Endothelial cell of umbilical vein (primary cell): ENCODE measurements around the gene PDE1C. TPM values are rescaled to one million over a fixed set of nuclear protein-coding genes. Genes with fewer than 3 reads are reported as not detected.

Source experiments
- BruUV-seq: library from RNA; stranded (reverse); fragments of 400-500 nt; replicated peaks from 2 replicates; lab custom pipeline; 2021; lab: Mats Ljungman, UMichigan
- CTCF ChIA-PET: fragments of 300-600, 350-600 bp; sonication (Branson Sonifier 250); formaldehyde crosslinking; loops from one replicate; lab custom pipeline; 2021; ENCODE audit warnings: antibody characterized with exemption, inconsistent platforms; lab: Charles Lee
- POLR2A ChIA-PET: fragments of 300-600, 350-600 bp; sonication (Branson Sonifier 250); formaldehyde crosslinking; loops from one replicate; lab custom pipeline; 2021; ENCODE audit warnings: antibody characterized with exemption, inconsistent platforms; lab: Charles Lee
- DNase-seq: peaks from one replicate; pipeline ENCODE4 v3.0.0-alpha.2; 2011; ENCODE audit warnings: low read depth, low spot score
- FAIRE-seq: peaks from 2 replicates; lab custom pipeline; 2011; peaks lifted over from hg19 to GRCh38; lab: Jason Lieb, UNC
- H2AFZ ChIP-seq: 2 replicates; pipeline ENCODE4 v1.6.0; 2012; ENCODE audit warnings: low read depth, low read length, control low read depth, inconsistent platforms
- H3K27ac ChIP-seq: 2 replicates; pipeline ENCODE4 v1.5.1; 2011; ENCODE audit warnings: low read depth, mild to moderate bottlenecking, control low read depth, low read length, moderate library complexity; ENCODE audit not compliant: insufficient read depth
- H3K27me3 ChIP-seq, 2 experiments: 2 replicates each; pipeline versions ENCODE4 v1.6.0 to v1.6.1; 2011; ENCODE audit warnings: low read length in 2 of 2, mixed read lengths in 1 of 2; ENCODE audit not compliant: control insufficient read depth in 2 of 2, insufficient read depth in 2 of 2
- H3K36me3 ChIP-seq, 2 experiments: 2 replicates in 1 of 2; 3 replicates in 1 of 2; pipeline ENCODE4 v1.5.1; 2011; ENCODE audit warnings: low read length in 2 of 2, mild to moderate bottlenecking in 1 of 2, moderate library complexity in 1 of 2; ENCODE audit not compliant: control insufficient read depth in 2 of 2, insufficient read depth in 2 of 2; ENCODE audit errors: extremely low read depth in 1 of 2
- H3K4me1 ChIP-seq: 3 replicates; pipeline ENCODE4 v1.5.1; 2011; ENCODE audit warnings: mild to moderate bottlenecking, low read length; ENCODE audit not compliant: control insufficient read depth, insufficient read depth; ENCODE audit errors: extremely low read depth
- H3K4me2 ChIP-seq: 2 replicates; pipeline ENCODE4 v1.6.1; 2011; ENCODE audit warnings: low read length, control low read depth, mixed read lengths; ENCODE audit not compliant: insufficient read depth
- H3K4me3 ChIP-seq, 3 experiments: fragments of 200-600 bp in 1 of 3; sonication (generic), shearing (Covaris generic) in 1 of 3; replicated peaks in 1 of 3; 2 replicates each; pipeline ENCODE4 v1.5.1; 2011 to 2016; ENCODE audit warnings: control low read depth in 3 of 3, low read length in 3 of 3, mild to moderate bottlenecking in 2 of 3, inconsistent platforms in 1 of 3, low read depth in 1 of 3, moderate library complexity in 1 of 3; ENCODE audit not compliant: insufficient read depth in 1 of 3
- H3K79me2 ChIP-seq: 2 replicates; pipeline ENCODE4 v1.6.0; 2012; ENCODE audit warnings: low read length, inconsistent platforms; ENCODE audit not compliant: control insufficient read depth, insufficient read depth
- H3K9ac ChIP-seq: replicated peaks from 2 replicates; pipeline ENCODE3; 2011; ENCODE audit warnings: low read length, control low read depth; ENCODE audit not compliant: insufficient read depth; ENCODE audit errors: extremely low read depth
- H3K9me1 ChIP-seq: replicated peaks from 3 replicates; pipeline ENCODE4 v1.6.0; 2011; ENCODE audit warnings: mild to moderate bottlenecking, low read length; ENCODE audit not compliant: control insufficient read depth, insufficient read depth; ENCODE audit errors: extremely low read depth
- H3K9me3 ChIP-seq: replicated peaks from 2 replicates; pipeline ENCODE4 v1.5.1; 2012; ENCODE audit warnings: low read length, inconsistent platforms; ENCODE audit not compliant: control insufficient read depth, insufficient read depth
- H4K20me1 ChIP-seq: replicated peaks from 2 replicates; pipeline ENCODE3; 2011; ENCODE audit warnings: mild to moderate bottlenecking, low read length; ENCODE audit not compliant: control insufficient read depth, insufficient read depth; ENCODE audit errors: extremely low read depth
- EZH2 ChIP-seq: IDR thresholded peaks from 2 replicates; pipeline ENCODE4 v1.6.1; 2012; ENCODE audit warnings: borderline replicate concordance, low read depth, mild to moderate bottlenecking, moderate library complexity, low read length, inconsistent platforms; ENCODE audit not compliant: severe bottlenecking
- FOS ChIP-seq: IDR thresholded peaks from 2 replicates; pipeline ENCODE4 v1.6.1; 2011; ENCODE audit warnings: mild to moderate bottlenecking, low read length, moderate library complexity, borderline replicate concordance; ENCODE audit not compliant: insufficient read depth
- GATA2 ChIP-seq: IDR thresholded peaks from 2 replicates; pipeline ENCODE4 v1.7.0; 2011; ENCODE audit warnings: low read depth, mild to moderate bottlenecking, moderate library complexity, mixed read lengths, low read length; ENCODE audit not compliant: insufficient read length, insufficient read depth
- JUN ChIP-seq: IDR thresholded peaks from 2 replicates; pipeline ENCODE4 v1.6.1; 2011; ENCODE audit warnings: borderline replicate concordance, low read depth; ENCODE audit not compliant: insufficient read length, insufficient read depth
- MYC ChIP-seq: IDR thresholded peaks from one replicate; pipeline ENCODE4 v1.6.1; 2011; ENCODE audit warnings: mild to moderate bottlenecking, low read depth, low read length
- POLR2A ChIP-seq: IDR thresholded peaks from 2 replicates; pipeline ENCODE4 v1.6.1; 2012; ENCODE audit warnings: low read depth, mild to moderate bottlenecking, control low read depth, low read length
- POLR2AphosphoS5 ChIP-seq: IDR thresholded peaks from 2 replicates; pipeline ENCODE4 v1.6.1; 2012; ENCODE audit warnings: low read depth, mild to moderate bottlenecking, control low read depth, low read length, moderate library complexity; ENCODE audit not compliant: insufficient read depth
- dilution Hi-C: fragments of 300-500 bp; cut with MboI; formaldehyde crosslinking; loops from one replicate; pipeline ENCODE4 v1.15.0; 2019; ENCODE audit warnings: low sequenced_read_pairs; ENCODE audit not compliant: extremely low pct_ligation_motif_present
- intact Hi-C: fragments of 100-400 bp; cut with micrococcal nuclease; formaldehyde crosslinking; loops from one replicate; pipeline ENCODE4 v1.10.0; 2022
- polyA plus RNA-seq, 4 experiments: library from polyadenylated mRNA; depleted of rRNA in 3 of 4; stranded (reverse) in 3 of 4; unstranded in 1 of 4; fragments of >200 nt; gene quantifications; 2 replicates each; pipeline versions ENCODE4 v1.2.1 to v1.2.3, GENCODE V29; 2011 to 2012; ENCODE audit warnings: missing spikeins in 1 of 4
- total RNA-seq: library from RNA; stranded (reverse); gene quantifications from 2 replicates; pipeline ENCODE4 v1.2.3, GENCODE V29; 2021
- TF ChIP-seq, protein P1 (sequence below), 2 donors: IDR thresholded peaks; 1 replicate in 1 of 2; 2 replicates in 1 of 2; pipeline ENCODE4 v1.5.1; 2011; ENCODE audit warnings: low read length in 2 of 2, mild to moderate bottlenecking in 2 of 2, moderate library complexity in 2 of 2, control low read depth in 1 of 2, inconsistent platforms in 1 of 2, low read depth in 1 of 2; ENCODE audit not compliant: insufficient read depth in 1 of 2; ENCODE audit errors: extremely low read depth in 1 of 2
- TF ChIP-seq, protein P2 (sequence below): IDR thresholded peaks from 2 replicates; pipeline ENCODE4 v1.6.1; 2011; ENCODE audit not compliant: insufficient read depth, insufficient read length

Gene PDE1C
- total and polyA plus RNA-seq, 2 donors (not counting 3 experiments of a cell fraction or from before 2014, with no cell fraction given): 0.90 to 3.1 TPM

DNA sequence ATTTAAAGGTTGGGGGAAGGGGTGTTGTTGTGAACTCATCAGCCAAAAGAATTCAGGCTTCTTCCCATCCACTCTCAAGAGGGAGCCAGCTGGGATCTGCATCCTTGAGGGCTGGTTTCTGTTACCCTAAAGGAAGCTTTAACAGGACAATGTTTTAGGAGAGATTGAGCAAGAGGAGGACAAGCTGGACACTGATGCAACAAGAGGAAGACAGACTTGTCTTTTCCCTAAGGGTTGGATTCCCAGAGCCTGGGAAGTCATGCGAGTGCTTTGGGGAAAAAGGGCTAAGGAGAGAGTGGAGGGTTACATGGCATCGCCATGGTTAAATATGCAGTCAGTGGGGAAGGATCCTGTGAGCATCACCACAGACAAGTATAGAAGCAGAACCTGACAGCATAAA is 47.6 kb upstream of the PDE1C start:
- no peak overlapping the region for H3K4me3 ChIP-seq
- H3K36me3 ChIP-seq: no peaks in the 10 kb centered on the region
- CTCF ChIA-PET: no interaction called here
- H3K27ac ChIP-seq: no peak overlapping the region
- intact Hi-C loops: no loop called here
- H3K4me2 ChIP-seq: no peak overlapping the region
- dilution Hi-C loops: no loop called here
- H3K9ac ChIP-seq: no peak overlapping the region
- no peaks in the 10 kb centered on the region for H3K27me3 ChIP-seq
- no peaks in the 10 kb centered on the region for H4K20me1 ChIP-seq
- H3K9me3 ChIP-seq: no peaks in the 10 kb centered on the region
- no peak overlapping the region for H2AFZ ChIP-seq
- no peak for FAIRE-seq
- TF ChIP-seq, protein P1, sequence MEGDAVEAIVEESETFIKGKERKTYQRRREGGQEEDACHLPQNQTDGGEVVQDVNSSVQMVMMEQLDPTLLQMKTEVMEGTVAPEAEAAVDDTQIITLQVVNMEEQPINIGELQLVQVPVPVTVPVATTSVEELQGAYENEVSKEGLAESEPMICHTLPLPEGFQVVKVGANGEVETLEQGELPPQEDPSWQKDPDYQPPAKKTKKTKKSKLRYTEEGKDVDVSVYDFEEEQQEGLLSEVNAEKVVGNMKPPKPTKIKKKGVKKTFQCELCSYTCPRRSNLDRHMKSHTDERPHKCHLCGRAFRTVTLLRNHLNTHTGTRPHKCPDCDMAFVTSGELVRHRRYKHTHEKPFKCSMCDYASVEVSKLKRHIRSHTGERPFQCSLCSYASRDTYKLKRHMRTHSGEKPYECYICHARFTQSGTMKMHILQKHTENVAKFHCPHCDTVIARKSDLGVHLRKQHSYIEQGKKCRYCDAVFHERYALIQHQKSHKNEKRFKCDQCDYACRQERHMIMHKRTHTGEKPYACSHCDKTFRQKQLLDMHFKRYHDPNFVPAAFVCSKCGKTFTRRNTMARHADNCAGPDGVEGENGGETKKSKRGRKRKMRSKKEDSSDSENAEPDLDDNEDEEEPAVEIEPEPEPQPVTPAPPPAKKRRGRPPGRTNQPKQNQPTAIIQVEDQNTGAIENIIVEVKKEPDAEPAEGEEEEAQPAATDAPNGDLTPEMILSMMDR (IDR thresholded peaks at IDR 0.05; ENCODE audit: extremely low read depth in 1 of 2, insufficient read depth in 1 of 2, low read depth in 1 of 2, low read length in 2 of 2): no peak
- H3K79me2 ChIP-seq: no peaks in the 10 kb centered on the region
- no peaks in the 10 kb centered on the region for H3K9me1 ChIP-seq
- no TSS peak for BruUV-seq
- POLR2A ChIA-PET: no interaction called here
- DNase-seq: no peak
- H3K4me1 ChIP-seq: no peaks in the 10 kb centered on the region

DNA sequence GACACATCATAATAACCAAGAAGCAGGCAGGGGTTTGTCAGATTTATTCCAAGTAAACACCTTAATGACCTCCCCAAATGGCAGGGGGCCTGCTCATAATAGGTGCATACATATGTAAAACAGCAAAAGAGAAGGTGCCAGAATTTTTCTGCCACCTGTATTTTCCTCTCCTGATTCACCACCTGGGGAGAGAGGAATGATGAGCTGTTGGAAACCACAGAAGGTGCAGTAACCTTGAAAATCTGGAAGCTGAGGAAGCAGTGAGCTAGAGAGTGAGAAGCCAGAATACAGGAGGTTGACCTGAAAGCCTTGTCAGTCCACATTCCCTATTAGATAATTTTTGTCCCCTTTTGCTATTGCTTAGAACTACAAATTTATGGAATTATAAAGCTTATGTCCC is 46.2 kb upstream of the PDE1C start:
- BruUV-seq: no TSS peak
- intact Hi-C loops: no loop called here
- no peaks in the 10 kb centered on the region for H3K9me1 ChIP-seq

More for the DNA sequence above, 46.2 kb upstream of the PDE1C start:
- dilution Hi-C loops: no loop called here
- H4K20me1 ChIP-seq: no peaks in the 10 kb centered on the region
- H3K27ac ChIP-seq: no peak overlapping the region
- H3K4me2 ChIP-seq: no peak overlapping the region
- no peak overlapping the region for H2AFZ ChIP-seq
- H3K79me2 ChIP-seq: no peaks in the 10 kb centered on the region
- no peaks in the 10 kb centered on the region for H3K27me3 ChIP-seq
- TF ChIP-seq POLR2AphosphoS5: no peak
- TF ChIP-seq POLR2A: no peak
- TF ChIP-seq EZH2: no peak
- TF ChIP-seq JUN: no peak
- TF ChIP-seq, protein P1 (IDR thresholded peaks at IDR 0.05; ENCODE audit: extremely low read depth in 1 of 2, insufficient read depth in 1 of 2, low read depth in 1 of 2, low read length in 2 of 2): no peak
- no peak for TF ChIP-seq MYC
- TF ChIP-seq GATA2: no peak
- TF ChIP-seq FOS: no peak
- TF ChIP-seq, protein P2, sequence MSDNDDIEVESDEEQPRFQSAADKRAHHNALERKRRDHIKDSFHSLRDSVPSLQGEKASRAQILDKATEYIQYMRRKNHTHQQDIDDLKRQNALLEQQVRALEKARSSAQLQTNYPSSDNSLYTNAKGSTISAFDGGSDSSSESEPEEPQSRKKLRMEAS: no peak
- no peak overlapping the region for H3K4me3 ChIP-seq
- DNase-seq (no peak), FAIRE-seq (no peak)
- no peaks in the 10 kb centered on the region for H3K9me3 ChIP-seq
- no peaks in the 10 kb centered on the region for H3K4me1 ChIP-seq
- no peak overlapping the region for H3K9ac ChIP-seq
- H3K36me3 ChIP-seq: no peaks in the 10 kb centered on the region
- ChIA-PET POLR2A (no interaction called here), CTCF (no interaction called here)
